Embryonic facial prominence (tissue), 1 donor: ENCODE measurements around the gene ORM2.

Source experiments
- DNase-seq: peaks from one replicate; pipeline ENCODE4 v3.0.0-alpha.2; 2016; ENCODE audit errors: extremely low spot score

Gene ORM2

GRCh38 chr9:114294664-114295063 is 35.0 kb upstream of the ORM2 start:
- no peak for DNase-seq

- DNase-seq, result no peak
Measured at GRCh38 chr9:114296338-114296737, 33.3 kb upstream of the ORM2 start.

- no peak for DNase-seq
Measured at GRCh38 chr9:114299286-114300152, 30.1 kb upstream of the ORM2 start.

- no peak for DNase-seq
Measured at GRCh38 chr9:114300153-114300845, 29.4 kb upstream of the ORM2 start.

GRCh38 chr9:114300846-114301797 is 28.5 kb upstream of the ORM2 start:
- no peak for DNase-seq

GRCh38 chr9:114301798-114302565 is 27.7 kb upstream of the ORM2 start:
- no peak for DNase-seq

- DNase-seq, result no peak
Measured at GRCh38 chr9:114302727-114303126, 26.9 kb upstream of the ORM2 start.

- DNase-seq, result no peak
Measured at GRCh38 chr9:114303571-114303970, 26.1 kb upstream of the ORM2 start.

- DNase-seq, result no peak
Measured at GRCh38 chr9:114303977-114304376, 25.7 kb upstream of the ORM2 start.

- DNase-seq, result no peak
Measured at GRCh38 chr9:114304416-114305188, 25.1 kb upstream of the ORM2 start.

- DNase-seq, result no peak
Measured at GRCh38 chr9:114307899-114308267, 21.8 kb upstream of the ORM2 start.

GRCh38 chr9:114308361-114308950 is 21.2 kb upstream of the ORM2 start:
- DNase-seq, result no peak

GRCh38 chr9:114309096-114309495 is 20.6 kb upstream of the ORM2 start:
- DNase-seq, result no peak

- DNase-seq, result no peak
Measured at GRCh38 chr9:114310471-114311450, 18.9 kb upstream of the ORM2 start.

GRCh38 chr9:114311571-114312512 is 17.8 kb upstream of the ORM2 start:
- DNase-seq, result no peak

GRCh38 chr9:114312513-114312875 is 17.2 kb upstream of the ORM2 start:
- no peak for DNase-seq

- no peak for DNase-seq
Measured at GRCh38 chr9:114313186-114313585, 16.5 kb upstream of the ORM2 start.
